H1 (cell line): ENCODE results near the gene PRR19.

Source experiments
- EZH2 ChIP-seq: fragments of 200-600 bp; sonication (generic); IDR thresholded peaks from 2 replicates; pipeline ENCODE4 v1.7.1; 2012; ENCODE audit warnings: low read depth, mild to moderate bottlenecking, moderate library complexity, low read length, inconsistent platforms; ENCODE audit not compliant: severe bottlenecking
- HDAC2 ChIP-seq, 2 experiments: fragments of 300-600 bp in 1 of 2; sonication (generic) in 1 of 2; IDR thresholded peaks; 2 replicates each; pipeline ENCODE4 v1.6.1; 2011 to 2012; ENCODE audit warnings: low read depth in 2 of 2, low read length in 2 of 2, mild to moderate bottlenecking in 2 of 2, moderate library complexity in 2 of 2, borderline replicate concordance in 1 of 2, inconsistent platforms in 1 of 2
- POLR2A ChIP-seq, 2 experiments: IDR thresholded peaks; 1 replicate in 1 of 2; 2 replicates in 1 of 2; pipeline ENCODE4 v1.6.1; 2011; ENCODE audit warnings: low read depth in 2 of 2, low read length in 2 of 2, mild to moderate bottlenecking in 2 of 2; ENCODE audit errors: control extremely low read depth in 1 of 2
- YY1 ChIP-seq: IDR thresholded peaks from 2 replicates; pipeline ENCODE4 v1.6.1; 2011; ENCODE audit warnings: low read depth, mild to moderate bottlenecking, low read length
- TF ChIP-seq, protein P1 (sequence below), 3 experiments: IDR thresholded peaks; 1 replicate in 2 of 3; 2 replicates in 1 of 3; pipeline versions ENCODE4 v1.5.1 to v1.6.1; 2011; ENCODE audit warnings: low read length in 3 of 3, mild to moderate bottlenecking in 3 of 3, inconsistent platforms in 2 of 3, low read depth in 1 of 3, moderate library complexity in 1 of 3; ENCODE audit not compliant: insufficient read depth in 1 of 3; ENCODE audit errors: control extremely low read depth in 1 of 3

GRCh38 chr19:42335374-42335936 is 33.5 kb downstream of the PRR19 start:
- TF ChIP-seq YY1 (no peak), EZH2 (no peak), HDAC2 (IDR thresholded peaks at IDR 0.05; ENCODE audit: borderline replicate concordance in 1 of 2, low read depth in 2 of 2, low read length in 2 of 2) (no peak), POLR2A (IDR thresholded peaks at IDR 0.05; ENCODE audit: control extremely low read depth in 1 of 2, low read depth in 2 of 2, low read length in 2 of 2) (no peak)
- TF ChIP-seq, protein P1, sequence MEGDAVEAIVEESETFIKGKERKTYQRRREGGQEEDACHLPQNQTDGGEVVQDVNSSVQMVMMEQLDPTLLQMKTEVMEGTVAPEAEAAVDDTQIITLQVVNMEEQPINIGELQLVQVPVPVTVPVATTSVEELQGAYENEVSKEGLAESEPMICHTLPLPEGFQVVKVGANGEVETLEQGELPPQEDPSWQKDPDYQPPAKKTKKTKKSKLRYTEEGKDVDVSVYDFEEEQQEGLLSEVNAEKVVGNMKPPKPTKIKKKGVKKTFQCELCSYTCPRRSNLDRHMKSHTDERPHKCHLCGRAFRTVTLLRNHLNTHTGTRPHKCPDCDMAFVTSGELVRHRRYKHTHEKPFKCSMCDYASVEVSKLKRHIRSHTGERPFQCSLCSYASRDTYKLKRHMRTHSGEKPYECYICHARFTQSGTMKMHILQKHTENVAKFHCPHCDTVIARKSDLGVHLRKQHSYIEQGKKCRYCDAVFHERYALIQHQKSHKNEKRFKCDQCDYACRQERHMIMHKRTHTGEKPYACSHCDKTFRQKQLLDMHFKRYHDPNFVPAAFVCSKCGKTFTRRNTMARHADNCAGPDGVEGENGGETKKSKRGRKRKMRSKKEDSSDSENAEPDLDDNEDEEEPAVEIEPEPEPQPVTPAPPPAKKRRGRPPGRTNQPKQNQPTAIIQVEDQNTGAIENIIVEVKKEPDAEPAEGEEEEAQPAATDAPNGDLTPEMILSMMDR (IDR thresholded peaks at IDR 0.05; ENCODE audit: control extremely low read depth in 1 of 3, insufficient read depth in 1 of 3, low read depth in 1 of 3, low read length in 3 of 3), result no peak
